Upper lobe of left lung (tissue), 4 donors: ENCODE measurements around the gene C4B.
"Not testable (repeated sequence)": the region's sequence is repeated elsewhere in the genome, so short reads cannot be mapped to it uniquely, and the experiment has no call there.

ENCODE experiments used
- CTCF ChIP-seq, 6 experiments: fragments of 450-650 bp in 4 of 6; fragments of 200-600 bp in 2 of 6; sonication (generic) in 2 of 6; IDR thresholded peaks; one replicate each; pipeline ENCODE4 v1.5.1; 2016 to 2019; ENCODE audit warnings: antibody characterized with exemption in 6 of 6
- EP300 ChIP-seq, 4 donors: sonication (generic); formaldehyde crosslinking; IDR thresholded peaks; one replicate each; pipeline ENCODE4 v1.5.1; 2017; ENCODE audit warnings: antibody characterized with exemption in 4 of 4, control low read depth in 2 of 4
- POLR2A ChIP-seq, 4 donors: fragments of 450-650 bp; IDR thresholded peaks; one replicate each; pipeline ENCODE4 v1.5.1; 2016 to 2017; ENCODE audit warnings: antibody characterized with exemption in 4 of 4, mild to moderate bottlenecking in 2 of 4
- POLR2AphosphoS5 ChIP-seq, 2 donors: sonication (generic); formaldehyde crosslinking; IDR thresholded peaks; one replicate each; pipeline ENCODE4 v1.5.1; 2017; ENCODE audit warnings: antibody characterized with exemption in 2 of 2

- not testable (repeated sequence) for TF ChIP-seq CTCF, POLR2A, EP300, POLR2AphosphoS5 (IDR thresholded peaks at IDR 0.05)
Observed at GRCh38 chr6:32049736-32050135, 35.1 kb downstream of the C4B start.
